H1 (cell line): ENCODE measurements around the gene ELFN2. TPM values are rescaled to one million over a fixed set of nuclear protein-coding genes. Genes with fewer than 3 reads are reported as not detected.

ENCODE experiments used
- BRCA1 ChIP-seq: IDR thresholded peaks from 2 replicates; pipeline ENCODE4 v1.6.1; 2012; ENCODE audit warnings: low read depth, low read length, improper control_type of control experiment
- CBX5 ChIP-seq: fragments of 300-800, 300-1000 bp; sonication (generic); IDR thresholded peaks from 2 replicates; pipeline ENCODE4 v1.7.1; 2016; ENCODE audit warnings: antibody characterized with exemption, low read length, low read depth
- CHD1 ChIP-seq: IDR thresholded peaks from 2 replicates; pipeline ENCODE4 v1.6.1; 2012; ENCODE audit warnings: low read depth, low read length, improper control_type of control experiment
- CHD7 ChIP-seq: fragments of 300-600 bp; sonication (generic); IDR thresholded peaks from 2 replicates; pipeline ENCODE4 v1.7.1; 2012; ENCODE audit warnings: low read length, moderate library complexity, mild to moderate bottlenecking, inconsistent platforms; ENCODE audit not compliant: insufficient replicate concordance
- E2F6 ChIP-seq: IDR thresholded peaks from 2 replicates; pipeline ENCODE4 v1.6.1; 2012; ENCODE audit warnings: inconsistent platforms
- JUN ChIP-seq: IDR thresholded peaks from 2 replicates; pipeline ENCODE4 v1.6.1; 2011; ENCODE audit warnings: low read depth, mild to moderate bottlenecking, improper control_type of control experiment, low read length
- JUND ChIP-seq: IDR thresholded peaks from 2 replicates; pipeline ENCODE4 v1.6.1; 2011; ENCODE audit warnings: mild to moderate bottlenecking, improper control_type of control experiment, low read length
- POLR2AphosphoS5 ChIP-seq: IDR thresholded peaks from 2 replicates; pipeline ENCODE4 v1.6.1; 2011; ENCODE audit warnings: low read depth, low read length
- SAP30 ChIP-seq: fragments of 300-600 bp; sonication (generic); IDR thresholded peaks from 2 replicates; pipeline ENCODE4 v1.7.1; 2012; ENCODE audit warnings: low read length, moderate library complexity, mild to moderate bottlenecking, inconsistent platforms; ENCODE audit not compliant: insufficient read depth, insufficient replicate concordance
- SP2 ChIP-seq: IDR thresholded peaks from 2 replicates; pipeline ENCODE4 v1.6.1; 2012; ENCODE audit warnings: mild to moderate bottlenecking, low read length, inconsistent platforms
- TEAD4 ChIP-seq: IDR thresholded peaks from 2 replicates; pipeline ENCODE4 v1.6.1; 2012; ENCODE audit warnings: low read depth, low read length, inconsistent platforms, mixed read lengths
- polyA plus RNA-seq, 7 experiments: library from polyadenylated mRNA; depleted of rRNA in 3 of 7; stranded (reverse) in 5 of 7; unstranded in 2 of 7; fragments of >200 nt in 5 of 7; fragments of 200-250 nt in 2 of 7; gene quantifications; 1 replicate in 5 of 7; 2 replicates in 1 of 7; 4 replicates in 1 of 7; pipeline versions ENCODE4 v1.2.1 to v1.2.3, GENCODE V29; 2011 to 2013; ENCODE audit warnings: missing spikeins in 2 of 7, mixed read lengths in 2 of 7
- total RNA-seq: library from RNA; stranded (reverse); fragmentation: NEBNext Ultra II Directional; extraction: Animal tissue kit (Norgen Biotek cat#: 25700); gene quantifications from 2 replicates; pipeline ENCODE4 v1.2.1, GENCODE V29; 2021

Gene ELFN2
- total and polyA plus RNA-seq, 2 of the 8 experiments (the other 6 are each of a cell fraction or from before 2014, with no cell fraction given): 0.63 to 0.88 TPM

- TF ChIP-seq CHD7: no peak
- no peak for TF ChIP-seq POLR2AphosphoS5
- no peak for TF ChIP-seq JUN
- TF ChIP-seq SAP30: no peak
- no peak for TF ChIP-seq JUND
- TF ChIP-seq CBX5: no peak
- no peak for TF ChIP-seq BRCA1
- no peak for TF ChIP-seq SP2
- TF ChIP-seq CHD1: no peak
- no peak for TF ChIP-seq E2F6
- no peak for TF ChIP-seq TEAD4
Measured at GRCh38 chr22:37363261-37363992, 63.9 kb downstream of the ELFN2 start (continued).
